HEK293 (cell line): ENCODE measurements around the gene RGS8.

Experiments used
- TCF7L2 ChIP-seq: IDR thresholded peaks from 2 replicates; pipeline ENCODE4 v1.6.1; 2011; ENCODE audit warnings: low read depth, mild to moderate bottlenecking, inconsistent platforms, low read length, moderate library complexity, borderline replicate concordance
- ZNF394 ChIP-seq: fragments of 450-650 bp; formaldehyde crosslinking; IDR thresholded peaks from 2 replicates; pipeline ENCODE4 v1.5.1; 2016; ENCODE audit warnings: missing biosample characterization, missing genetic modification characterization, mild to moderate bottlenecking, moderate library complexity, borderline replicate concordance
- ZNF830 ChIP-seq: fragments of 450-650 bp; IDR thresholded peaks from 2 replicates; pipeline ENCODE4 v1.5.0; 2018; ENCODE audit warnings: missing biosample characterization, missing genetic modification characterization, low read depth, mild to moderate bottlenecking, moderate library complexity
- TF ChIP-seq, protein P1 (sequence below): fragments of 450-650 bp; formaldehyde crosslinking; IDR thresholded peaks from 2 replicates; pipeline ENCODE4 v1.5.1; 2016; ENCODE audit warnings: missing biosample characterization, missing genetic modification characterization
- TF ChIP-seq, protein P2 (sequence below): fragments of 450-650 bp; formaldehyde crosslinking; IDR thresholded peaks from 2 replicates; pipeline ENCODE4 v1.5.1; 2016; ENCODE audit warnings: missing biosample characterization, missing genetic modification characterization

GRCh38 chr1:182718311-182718710 lies 33.9 kb upstream of the RGS8 start:
- TF ChIP-seq ZNF394 (tag by site-specific recombination) (no peak), ZNF830 (tag by site-specific recombination) (no peak), TCF7L2 (no peak)
- TF ChIP-seq, protein P1, sequence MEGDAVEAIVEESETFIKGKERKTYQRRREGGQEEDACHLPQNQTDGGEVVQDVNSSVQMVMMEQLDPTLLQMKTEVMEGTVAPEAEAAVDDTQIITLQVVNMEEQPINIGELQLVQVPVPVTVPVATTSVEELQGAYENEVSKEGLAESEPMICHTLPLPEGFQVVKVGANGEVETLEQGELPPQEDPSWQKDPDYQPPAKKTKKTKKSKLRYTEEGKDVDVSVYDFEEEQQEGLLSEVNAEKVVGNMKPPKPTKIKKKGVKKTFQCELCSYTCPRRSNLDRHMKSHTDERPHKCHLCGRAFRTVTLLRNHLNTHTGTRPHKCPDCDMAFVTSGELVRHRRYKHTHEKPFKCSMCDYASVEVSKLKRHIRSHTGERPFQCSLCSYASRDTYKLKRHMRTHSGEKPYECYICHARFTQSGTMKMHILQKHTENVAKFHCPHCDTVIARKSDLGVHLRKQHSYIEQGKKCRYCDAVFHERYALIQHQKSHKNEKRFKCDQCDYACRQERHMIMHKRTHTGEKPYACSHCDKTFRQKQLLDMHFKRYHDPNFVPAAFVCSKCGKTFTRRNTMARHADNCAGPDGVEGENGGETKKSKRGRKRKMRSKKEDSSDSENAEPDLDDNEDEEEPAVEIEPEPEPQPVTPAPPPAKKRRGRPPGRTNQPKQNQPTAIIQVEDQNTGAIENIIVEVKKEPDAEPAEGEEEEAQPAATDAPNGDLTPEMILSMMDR (tag by site-specific recombination), result no peak
- TF ChIP-seq, protein P2, sequence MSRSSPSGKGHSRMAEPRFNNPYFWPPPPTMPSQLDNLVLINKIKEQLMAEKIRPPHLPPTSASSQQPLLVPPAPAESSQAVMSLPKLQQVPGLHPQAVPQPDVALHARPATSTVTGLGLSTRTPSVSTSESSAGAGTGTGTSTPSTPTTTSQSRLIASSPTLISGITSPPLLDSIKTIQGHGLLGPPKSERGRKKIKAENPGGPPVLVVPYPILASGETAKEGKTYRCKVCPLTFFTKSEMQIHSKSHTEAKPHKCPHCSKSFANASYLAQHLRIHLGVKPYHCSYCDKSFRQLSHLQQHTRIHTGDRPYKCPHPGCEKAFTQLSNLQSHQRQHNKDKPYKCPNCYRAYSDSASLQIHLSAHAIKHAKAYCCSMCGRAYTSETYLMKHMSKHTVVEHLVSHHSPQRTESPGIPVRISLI (tag by site-specific recombination), result no peak
